ENCODE data around the gene TBCA. TPM values are rescaled to one million over a fixed set of nuclear protein-coding genes. Genes with fewer than 3 reads are reported as not detected.

The TBCA gene
- total RNA-seq, 4 donors from 2014 or later, result 128 to 152 (median 146) TPM

- Histone ChIP-seq H3K9me3 (no peaks in the 10 kb centered on the region), H3K4me1 (peaks cover 0 to 17% (median 10%) of the 10 kb centered on the region in 4 donors), H3K36me3 (no peaks in the 10 kb centered on the region), H3K27me3 (no peaks in the 10 kb centered on the region), H3K27ac (replicated peaks in 1 of 4) (no peak overlapping the region), H3K4me3 (no peak overlapping the region)
- no peak for DNase-seq (ENCODE audit: extremely low spot score)
- WGBS, result 96% methylated on average over 5 of the region's 5 CpGs
- TF ChIP-seq POLR2A (IDR thresholded peaks at IDR 0.05; ENCODE audit: low read depth) (no peak), CTCF (IDR thresholded peaks at IDR 0.05) (no peak), EP300 (IDR thresholded peaks at IDR 0.05) (no peak)
- intact Hi-C loops (cut with DNase I), result no loop called here
Measured at GRCh38 chr5:77724934-77725333, 51.2 kb downstream of the TBCA start.

- WGBS, result 89% methylated on average over 3 of the region's 3 CpGs
- intact Hi-C loops (cut with DNase I), result no loop called here
Measured at GRCh38 chr5:77719666-77720363, 56.3 kb downstream of the TBCA start.

GRCh38 chr5:77718934-77719610 lies 57.1 kb downstream of the TBCA start:
- H3K4me3 ChIP-seq, result no peak overlapping the region
- 85% methylated on average over 6 of the region's 6 CpGs for WGBS
- peaks cover 0 to 6% (median under 1%) of the 10 kb centered on the region in 4 donors for H3K4me1 ChIP-seq
- H3K27ac ChIP-seq (replicated peaks in 1 of 4), result no peak overlapping the region
- no peak for TF ChIP-seq POLR2AphosphoS5 (IDR thresholded peaks at IDR 0.05)
- TF ChIP-seq CTCF (IDR thresholded peaks at IDR 0.05), result no peak
- TF ChIP-seq EP300 (IDR thresholded peaks at IDR 0.05), result no peak
- no peak for TF ChIP-seq POLR2A (IDR thresholded peaks at IDR 0.05; ENCODE audit: low read depth)
- H3K36me3 ChIP-seq, result no peaks in the 10 kb centered on the region
- no peaks in the 10 kb centered on the region for H3K9me3 ChIP-seq
- intact Hi-C loops (cut with DNase I), result no loop called here
- DNase-seq (ENCODE audit: extremely low spot score), result no peak
- H3K27me3 ChIP-seq, result no peaks in the 10 kb centered on the region

More at GRCh38 chr5:77719666-77720363, 56.3 kb downstream of the TBCA start:
- H3K4me1 ChIP-seq, result peaks cover 0 to 11% (median 5%) of the 10 kb centered on the region in 4 donors
- no peaks in the 10 kb centered on the region for H3K36me3 ChIP-seq
- H3K27me3 ChIP-seq, result no peaks in the 10 kb centered on the region
- no peak overlapping the region for H3K27ac ChIP-seq (replicated peaks in 1 of 4)
- TF ChIP-seq EP300 (IDR thresholded peaks at IDR 0.05) (no peak), POLR2AphosphoS5 (IDR thresholded peaks at IDR 0.05) (no peak), CTCF (IDR thresholded peaks at IDR 0.05) (no peak), POLR2A (IDR thresholded peaks at IDR 0.05; ENCODE audit: low read depth) (no peak)
- DNase-seq (ENCODE audit: extremely low spot score), result no peak
- no peak overlapping the region for H3K4me3 ChIP-seq
- H3K9me3 ChIP-seq, result no peaks in the 10 kb centered on the region

GRCh38 chr5:77709993-77710685 lies 66.0 kb downstream of the TBCA start:
- no peaks in the 10 kb centered on the region for H3K9me3 ChIP-seq
- TF ChIP-seq CTCF (IDR thresholded peaks at IDR 0.05), result no peak
- TF ChIP-seq POLR2A (IDR thresholded peaks at IDR 0.05; ENCODE audit: low read depth), result no peak
- TF ChIP-seq POLR2AphosphoS5 (IDR thresholded peaks at IDR 0.05), result no peak
- no peak for TF ChIP-seq EP300 (IDR thresholded peaks at IDR 0.05)
- H3K4me3 ChIP-seq, result no peak overlapping the region
- H3K36me3 ChIP-seq, result peaks cover 13 to 31% (median 27%) of the 10 kb centered on the region in 4 donors
- intact Hi-C loops (cut with DNase I), result no loop called here
- no peak for DNase-seq (ENCODE audit: extremely low spot score)
- no peak overlapping the region for H3K27ac ChIP-seq (replicated peaks in 1 of 4)
- H3K4me1 ChIP-seq, result no peaks in the 10 kb centered on the region
- H3K27me3 ChIP-seq, result no peaks in the 10 kb centered on the region
